RWPE1 (cell line): ENCODE results near the gene PTH2.
A peak's percentile ranks its signal among the peaks of the same experiment; 100 is the strongest.
"Not testable (repeated sequence)": the region's sequence is repeated elsewhere in the genome, so short reads cannot be mapped to it uniquely, and the experiment has no call there.

Source experiments
- CTCF ChIA-PET: fragments of 350-600 bp; sonication (Branson Sonifier 250); formaldehyde crosslinking; extraction: SDS; loops from one replicate; lab custom pipeline; 2021; lab: Yijun Ruan, JAX
- POLR2A ChIA-PET: fragments of 400-600 bp; formaldehyde crosslinking; extraction: SDS; loops from one replicate; lab custom pipeline; 2020; ENCODE audit warnings: antibody characterized with exemption; ENCODE audit not compliant: low non-redundant PET; lab: Yijun Ruan, JAX
- DNase-seq: peaks from one replicate; pipeline ENCODE4 v3.0.0; 2012; ENCODE audit warnings: low spot score
- H3K27ac ChIP-seq: fragments of 450-650 bp; 2 replicates; pipeline ENCODE4 v1.5.1; 2017
- CTCF ChIP-seq: fragments of 450-650 bp; conservative IDR thresholded peaks from 2 replicates; pipeline ENCODE4 v1.5.1; 2017; ENCODE audit warnings: low read depth, mild to moderate bottlenecking

Gene PTH2

DNA sequence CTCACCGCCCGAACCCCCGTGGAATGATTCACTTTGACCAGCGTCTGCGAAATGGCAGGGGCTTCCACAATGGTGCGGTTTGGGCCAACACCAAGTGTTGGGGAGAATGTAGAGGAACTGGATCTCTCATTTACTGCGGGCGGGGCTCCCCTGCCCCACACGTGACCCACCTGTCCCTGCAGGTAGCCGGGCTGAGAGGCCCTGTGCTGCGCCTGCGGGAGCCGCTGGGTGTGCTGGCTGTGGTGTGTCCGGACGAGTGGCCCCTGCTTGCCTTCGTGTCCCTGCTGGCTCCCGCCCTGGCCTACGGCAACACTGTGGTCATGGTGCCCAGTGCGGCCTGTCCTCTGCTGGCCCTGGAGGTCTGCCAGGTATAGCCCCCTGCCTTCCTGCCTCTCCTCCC, 45.0 kb upstream of the PTH2 start:
- no peak for TF ChIP-seq CTCF
- ChIA-PET CTCF (no interaction called here), POLR2A (interaction anchor here (1.1 kb wide), 1 partner anchor 15 kb away, joined by 3 read pairs; the partner anchor contains the start of gene ALDH16A1)
- DNase-seq: peak; percentile 66
- peak overlapping the region; percentile 80 for H3K27ac ChIP-seq

DNA sequence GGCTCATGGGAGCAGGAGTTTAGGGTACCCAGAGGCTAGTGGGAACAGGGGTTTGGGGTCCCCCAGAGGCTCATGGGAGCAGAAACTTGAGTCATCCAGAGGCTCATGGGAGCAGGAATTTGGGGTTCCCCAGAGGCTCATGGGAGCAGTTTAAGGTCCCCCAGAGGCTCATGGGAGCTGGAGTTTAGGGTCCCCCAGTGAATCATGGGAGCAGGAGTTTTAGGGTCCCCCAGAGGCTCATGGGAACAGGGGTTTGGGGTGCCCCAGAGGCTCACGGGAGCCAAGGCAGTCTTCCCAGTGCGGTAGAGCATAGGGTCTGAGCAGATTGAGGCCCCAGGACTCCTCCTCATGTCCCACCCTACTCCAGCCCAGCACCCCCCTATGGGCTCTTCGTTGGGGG, 42.1 kb upstream of the PTH2 start:
- no peak overlapping the region for H3K27ac ChIP-seq
- DNase-seq: no peak
- POLR2A ChIA-PET: no interaction called here
- no peak for TF ChIP-seq CTCF
- CTCF ChIA-PET: no interaction called here

GRCh38 chr19:49463960-49464740, 40.9 kb upstream of the PTH2 start:
- H3K27ac ChIP-seq: peak overlapping the region; percentile 6; the same call in 1 of the 2 replicates
- TF ChIP-seq CTCF: no peak
- ChIA-PET CTCF (interaction anchor here (1.7 kb wide), 1 partner anchor 9 kb away, joined by 3 read pairs; the partner anchor contains the start of gene FLT3LG), POLR2A (no interaction called here)
- DNase-seq: no peak

DNA sequence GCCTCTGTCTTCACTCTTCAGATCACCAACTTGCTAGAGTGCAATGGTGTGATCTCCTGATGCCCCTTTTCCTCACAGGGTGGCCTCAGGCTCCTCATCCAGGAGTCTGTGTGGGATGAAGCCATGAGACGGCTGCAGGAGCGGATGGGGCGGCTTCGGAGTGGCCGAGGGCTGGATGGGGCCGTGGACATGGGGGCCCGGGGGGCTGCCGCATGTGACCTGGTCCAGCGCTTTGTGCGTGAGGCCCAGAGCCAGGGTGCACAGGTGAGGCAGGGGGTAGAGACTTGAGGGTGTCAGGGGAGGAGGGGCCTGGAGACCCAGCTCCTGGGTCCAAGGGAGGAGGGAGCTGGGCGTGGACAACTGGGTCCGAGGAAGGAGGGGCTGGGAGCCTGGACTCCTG, 39.3 kb upstream of the PTH2 start:
- ChIA-PET POLR2A (no interaction called here), CTCF (interaction anchor here (0.7 kb wide), 1 partner anchor 36 kb away, joined by 4 read pairs; no protein-coding TSS in a partner anchor)
- TF ChIP-seq CTCF: no peak
- DNase-seq: no peak
- H3K27ac ChIP-seq: no peak overlapping the region

DNA sequence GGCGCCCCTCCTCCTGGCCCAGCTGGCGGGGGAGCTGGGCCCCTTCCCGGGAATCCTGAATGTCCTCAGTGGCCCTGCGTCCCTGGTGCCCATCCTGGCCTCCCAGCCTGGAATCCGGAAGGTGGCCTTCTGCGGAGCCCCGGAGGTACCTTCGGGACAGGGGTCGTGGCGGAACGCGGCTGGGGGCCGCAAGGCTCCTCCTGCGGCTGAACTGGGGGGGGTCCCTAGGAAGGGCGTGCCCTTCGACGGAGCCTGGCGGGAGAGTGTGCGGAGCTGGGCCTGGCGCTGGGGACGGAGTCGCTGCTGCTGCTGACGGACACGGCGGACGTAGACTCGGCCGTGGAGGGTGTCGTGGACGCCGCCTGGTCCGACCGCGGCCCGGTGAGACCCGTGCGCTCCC, 38.4 kb upstream of the PTH2 start:
- TF ChIP-seq CTCF: no peak
- ChIA-PET POLR2A (no interaction called here), CTCF (no interaction called here)
- no peak overlapping the region for H3K27ac ChIP-seq
- no peak for DNase-seq

- CTCF ChIA-PET, H3K27ac ChIP-seq, POLR2A ChIA-PET, DNase-seq: not testable (repeated sequence)
These were observed 37.9 kb upstream of the PTH2 start for GRCh38 chr19:49461130-49461529.

DNA sequence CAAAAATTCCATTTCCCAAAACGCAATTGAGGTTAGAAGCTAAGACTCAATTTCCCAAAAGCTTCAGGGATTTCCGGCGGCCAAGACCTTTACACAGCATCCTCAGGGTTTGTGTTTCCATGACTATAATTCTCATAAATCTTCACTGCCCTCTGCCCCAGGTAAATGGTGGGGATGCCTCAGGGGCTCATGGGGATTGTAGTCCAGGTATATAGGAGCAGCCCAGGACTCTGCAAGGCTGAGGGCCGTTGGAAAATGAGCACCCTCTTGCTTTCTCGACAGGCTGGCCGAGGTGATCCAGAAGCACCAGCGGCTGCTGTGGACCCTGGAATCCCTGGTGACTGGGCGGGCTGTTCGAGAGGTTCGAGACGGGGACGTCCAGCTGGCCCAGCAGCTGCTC, 36.1 kb upstream of the PTH2 start:
- ChIA-PET CTCF (interaction anchor here (0.5 to 0.6 kb wide), 2 partner anchors 8 to 19 kb away, joined by 3 to 5 read pairs; partner anchors contain the start of gene PIH1D1), POLR2A (no interaction called here)
- no peak overlapping the region for H3K27ac ChIP-seq
- TF ChIP-seq CTCF: no peak
- DNase-seq: no peak
